GM06990 (cell line): ENCODE data around the gene PXMP4.
A peak's percentile ranks its signal among the peaks of the same experiment; 100 is the strongest.

Source experiments
- DNase-seq: peaks from one replicate; pipeline ENCODE4 v3.0.0-alpha.2; 2011; ENCODE audit not compliant: insufficient read length; ENCODE audit errors: extremely low read depth
- H3K27me3 ChIP-seq: replicated peaks from 2 replicates; pipeline ENCODE4 v1.6.0; 2011; ENCODE audit warnings: low read length; ENCODE audit not compliant: control insufficient read depth, insufficient read depth
- H3K36me3 ChIP-seq: 2 replicates; pipeline ENCODE4 v1.5.1; 2011; ENCODE audit warnings: low read length; ENCODE audit not compliant: control insufficient read depth, insufficient read depth
- H3K4me3 ChIP-seq: replicated peaks from 2 replicates; pipeline ENCODE4 v1.5.1; 2011; ENCODE audit warnings: low read depth, mild to moderate bottlenecking, control low read depth, low read length
- CTCF ChIP-seq: IDR thresholded peaks from 2 replicates; pipeline ENCODE4 v1.5.1; 2011; ENCODE audit warnings: low read length, control low read depth, mild to moderate bottlenecking, inconsistent platforms; ENCODE audit not compliant: insufficient read depth, poor library complexity, severe bottlenecking

Gene PXMP4

GRCh38 chr20:33686984-33687366 lies 33.1 kb downstream of the PXMP4 start:
- TF ChIP-seq CTCF, result no peak
- DNase-seq, result no peak
- Histone ChIP-seq H3K4me3 (peak overlapping the region; percentile 44), H3K27me3 (no peaks in the 10 kb centered on the region), H3K36me3 (no peaks in the 10 kb centered on the region)

GRCh38 chr20:33686100-33686983 lies 33.8 kb downstream of the PXMP4 start, which contains the start of gene E2F1:
Gene E2F1 (minus strand): TSS chr20:33686385. CDS start chr20:33686264, 121 bp downstream.
- peak; percentile 96 for DNase-seq
- no peaks in the 10 kb centered on the region for H3K27me3 ChIP-seq
- H3K36me3 ChIP-seq, result no peaks in the 10 kb centered on the region
- TF ChIP-seq CTCF, result peak; percentile 18
- H3K4me3 ChIP-seq, result peak within 1 kb of the TSS; percentile 71

- Histone ChIP-seq H3K36me3 (no peaks in the 10 kb centered on the region), H3K27me3 (no peaks in the 10 kb centered on the region), H3K4me3 (peak overlapping the region; percentile 71)
- TF ChIP-seq CTCF, result no peak
- DNase-seq, result peak; percentile 84
Measured at GRCh38 chr20:33685328-33686099, 34.6 kb downstream of the PXMP4 start.

- Histone ChIP-seq H3K27me3 (no peaks in the 10 kb centered on the region), H3K36me3 (no peaks in the 10 kb centered on the region), H3K4me3 (peak overlapping the region; percentile 71)
- no peak for DNase-seq
- no peak for TF ChIP-seq CTCF
Measured at GRCh38 chr20:33684533-33685327, 35.4 kb downstream of the PXMP4 start.

- peaks cover 4% of the 10 kb centered on the region; the same call in 1 of the 2 replicates for H3K36me3 ChIP-seq
- no peak overlapping the region for H3K4me3 ChIP-seq
- H3K27me3 ChIP-seq, result no peaks in the 10 kb centered on the region
- no peak for TF ChIP-seq CTCF
- no peak for DNase-seq
Measured at GRCh38 chr20:33681728-33682353, 38.3 kb downstream of the PXMP4 start.
